Muscle of leg (tissue), 11 donors: ENCODE results near the gene TLX3. TPM values are rescaled to one million over a fixed set of nuclear protein-coding genes. Genes with fewer than 3 reads are reported as not detected.

Experiments used
- DNase-seq: peaks from one replicate; pipeline ENCODE4 v3.0.0; 2013
- H3K27ac ChIP-seq: one replicate; pipeline ENCODE4 v1.5.1; 2013; ENCODE audit warnings: mild to moderate bottlenecking, low read length, control low read depth
- H3K27me3 ChIP-seq: one replicate; pipeline ENCODE4 v1.6.1; 2013; ENCODE audit warnings: low read length; ENCODE audit not compliant: control insufficient read depth, insufficient read depth
- H3K36me3 ChIP-seq: one replicate; pipeline ENCODE4 v1.6.1; 2013; ENCODE audit warnings: low read length; ENCODE audit not compliant: control insufficient read depth, insufficient read depth
- H3K4me1 ChIP-seq: one replicate; pipeline ENCODE4 v1.6.1; 2013; ENCODE audit warnings: low read length; ENCODE audit not compliant: control insufficient read depth, insufficient read depth
- H3K4me3 ChIP-seq: one replicate; pipeline ENCODE4 v1.5.1; 2013; ENCODE audit warnings: low read length, control low read depth
- H3K9me3 ChIP-seq: replicated peaks from 2 replicates; pipeline ENCODE4 v1.6.1; 2013; ENCODE audit warnings: low read depth, low read length; ENCODE audit not compliant: control insufficient read depth
- WGBS: methylation state at CpG from one replicate; pipeline ENCODE4 v1.1.5; 2013; ENCODE audit warnings: missing lambda C conversion rate; ENCODE audit not compliant: insufficient coverage; 5-methylcytosine and 5-hydroxymethylcytosine counted together
- polyA plus RNA-seq, 8 donors: library from polyadenylated mRNA; unstranded; fragments of 120-200 nt; gene quantifications; one replicate each; pipeline versions ENCODE4 v1.2.1 to v1.2.3, GENCODE V29; 2013; ENCODE audit warnings: inconsistent platforms in 1 of 8, low replicate concordance in 1 of 8; ENCODE audit not compliant: insufficient read length in 8 of 8, insufficient read depth in 1 of 8
- total RNA-seq: library from RNA; stranded (reverse); fragments of 120-200 nt; gene quantifications from one replicate; pipeline ENCODE4 v1.2.4, GENCODE V29; 2013

TLX3 gene
- total and polyA plus RNA-seq, 9 donors, result not detected

DNA sequence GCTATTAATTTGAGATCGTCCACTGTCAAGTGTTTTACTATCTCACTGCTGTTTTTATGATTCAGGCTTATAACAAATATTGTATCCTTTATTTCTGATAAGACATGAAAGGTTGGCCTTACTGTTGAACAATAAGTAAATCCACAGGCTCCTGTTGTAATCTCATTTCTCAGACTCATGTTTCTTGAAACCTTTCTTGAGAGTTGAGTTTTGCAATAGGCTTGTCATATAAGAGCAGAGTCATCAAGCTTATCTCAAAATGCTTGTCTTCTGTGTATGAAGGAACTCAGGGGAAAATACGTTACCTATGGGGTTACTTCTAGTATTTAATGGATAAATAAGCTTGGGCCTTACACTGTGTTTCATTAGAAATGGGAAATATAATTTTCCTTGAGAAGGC, 9.2 kb upstream of the TLX3 start:
- Histone ChIP-seq H3K36me3 (peaks cover 4% of the 10 kb centered on the region), H3K27ac (no peak overlapping the region), H3K4me3 (no peak overlapping the region), H3K9me3 (no peaks in the 10 kb centered on the region), H3K27me3 (peaks cover 11% of the 10 kb centered on the region), H3K4me1 (no peaks in the 10 kb centered on the region)
- DNase-seq, result no peak
- WGBS, result no CpG with 5 or more reads among the region's 2 CpGs

DNA sequence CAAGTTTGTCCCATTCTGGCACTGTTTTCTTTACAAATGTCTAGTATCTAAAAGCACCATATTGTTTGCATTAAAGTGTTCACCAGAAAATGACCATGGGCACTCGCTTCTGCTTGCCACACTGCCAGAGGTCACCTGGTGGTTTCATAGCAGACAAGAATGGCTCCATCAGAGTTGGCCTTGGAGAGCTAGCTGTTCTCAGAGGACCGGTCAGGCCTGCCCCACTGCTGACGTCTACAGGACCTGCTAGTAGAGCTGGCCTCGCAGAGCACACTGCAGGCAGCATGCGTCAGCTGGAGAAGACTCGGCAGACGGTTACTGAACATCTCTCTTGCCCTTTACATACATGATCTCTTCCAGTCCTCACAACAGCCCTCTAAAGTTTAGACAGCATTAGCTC, 8.7 kb upstream of the TLX3 start:
- H3K36me3 ChIP-seq, result peaks cover 4% of the 10 kb centered on the region
- no peak overlapping the region for H3K27ac ChIP-seq
- H3K9me3 ChIP-seq, result no peaks in the 10 kb centered on the region
- 91% methylated on average over 7 of the region's 7 CpGs for WGBS
- peaks cover 16% of the 10 kb centered on the region for H3K27me3 ChIP-seq
- no peak overlapping the region for H3K4me3 ChIP-seq
- H3K4me1 ChIP-seq, result no peaks in the 10 kb centered on the region
- DNase-seq, result no peak

DNA sequence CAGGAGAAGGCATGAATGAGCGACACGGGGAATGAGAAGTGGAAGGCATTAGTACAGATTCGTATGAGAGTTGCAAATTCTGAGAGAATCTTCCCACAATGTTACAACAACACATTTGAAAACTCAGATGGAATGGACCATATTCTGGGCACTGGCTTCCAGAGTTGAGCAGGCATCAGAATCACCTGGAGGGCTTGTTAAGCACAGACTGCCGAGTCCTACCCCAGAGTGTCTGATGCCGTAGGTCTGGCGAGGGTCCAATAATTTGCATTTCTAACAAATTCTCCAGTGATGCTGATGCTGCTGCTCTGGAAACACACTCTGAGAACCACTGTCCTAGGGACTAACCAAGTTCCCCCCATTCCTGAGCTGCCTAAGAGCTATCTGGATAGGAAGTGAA, 2.9 kb upstream of the TLX3 start:
- Histone ChIP-seq H3K9me3 (no peaks in the 10 kb centered on the region), H3K36me3 (no peaks in the 10 kb centered on the region), H3K27me3 (peaks cover 72% of the 10 kb centered on the region), H3K27ac (no peak overlapping the region), H3K4me3 (no peak overlapping the region), H3K4me1 (peaks cover 20% of the 10 kb centered on the region)
- WGBS, result 0% methylated on average over 3 of the region's 6 CpGs
- DNase-seq, result no peak

DNA sequence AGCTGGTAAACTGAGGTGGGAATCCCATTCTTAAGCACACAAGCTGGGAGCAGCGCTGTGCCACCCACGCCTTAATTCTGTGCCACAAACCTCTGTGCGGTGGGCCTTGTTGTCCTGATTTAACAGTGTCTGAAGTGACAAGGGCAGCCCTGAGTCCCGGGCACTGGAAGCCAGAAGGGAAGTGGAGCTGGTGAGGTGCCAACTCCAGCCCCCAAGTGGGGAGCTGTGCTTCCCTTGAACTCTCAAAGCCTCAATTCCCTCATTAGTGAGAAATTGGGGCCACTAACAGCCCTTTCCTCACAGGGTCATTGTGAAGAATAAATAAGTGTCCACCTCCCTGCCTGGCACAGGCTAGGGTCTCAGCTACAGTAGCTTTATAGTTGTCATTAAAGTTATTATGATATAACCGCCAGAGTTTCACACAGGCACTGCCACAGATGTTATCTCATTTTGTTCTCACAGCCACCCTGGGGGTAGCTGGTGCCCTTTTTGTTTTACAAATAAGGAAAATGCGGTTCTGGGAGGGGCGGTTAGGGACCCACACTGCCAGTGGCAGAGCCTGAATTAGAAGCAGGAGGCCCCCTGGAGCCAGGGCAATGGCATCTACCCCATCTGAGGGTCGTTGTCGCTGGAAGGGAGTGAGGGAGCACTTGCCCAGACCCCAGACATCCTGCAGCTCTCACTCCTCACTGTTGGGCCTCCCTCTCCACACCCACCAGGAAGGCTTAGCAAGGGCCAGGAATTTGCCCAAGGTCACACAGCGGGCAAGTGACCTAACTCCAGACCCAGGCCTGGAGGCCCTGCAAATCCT, 2.1 kb upstream of the TLX3 start:
- DNase-seq, result no peak
- Histone ChIP-seq H3K4me3 (no peak overlapping the region), H3K36me3 (no peaks in the 10 kb centered on the region), H3K27me3 (peaks cover 81% of the 10 kb centered on the region), H3K4me1 (peaks cover 26% of the 10 kb centered on the region), H3K27ac (no peak overlapping the region), H3K9me3 (no peaks in the 10 kb centered on the region)
- WGBS, result 18% methylated on average over 3 of the region's 10 CpGs

DNA sequence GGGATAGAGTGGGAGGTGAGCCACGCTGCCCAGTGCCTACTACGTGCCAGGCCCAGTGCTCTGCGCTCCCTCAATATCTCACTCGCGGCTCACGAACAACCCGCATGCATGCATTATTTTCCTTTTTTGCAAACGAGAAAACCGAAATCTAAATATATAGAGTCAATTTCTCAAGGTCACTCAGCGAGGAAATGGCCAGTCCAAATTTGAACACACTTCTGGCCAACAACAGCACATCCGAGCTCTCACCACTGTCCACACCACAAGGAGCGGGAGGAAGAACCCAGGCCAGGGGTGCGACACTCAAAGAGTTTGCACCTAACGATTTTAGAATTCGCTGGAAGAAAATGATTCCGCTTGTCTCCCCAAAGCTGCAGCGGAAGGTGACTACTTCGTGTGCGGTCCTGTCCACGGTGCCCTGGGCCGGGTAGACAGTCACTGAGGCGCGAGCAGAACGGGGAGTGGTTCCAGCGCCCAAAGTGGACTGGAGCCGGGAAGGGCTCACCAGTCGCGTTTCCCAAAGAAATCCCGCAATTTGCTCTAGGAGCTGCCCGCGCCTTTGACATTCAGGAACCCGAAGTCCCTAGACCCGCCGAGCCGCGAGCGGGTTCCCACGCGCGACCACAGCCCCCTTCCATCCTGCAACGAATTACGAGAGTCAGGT, 1.1 kb upstream of the TLX3 start:
- no peaks in the 10 kb centered on the region for H3K9me3 ChIP-seq
- H3K27me3 ChIP-seq, result peaks cover 90% of the 10 kb centered on the region
- H3K4me1 ChIP-seq, result peaks cover 34% of the 10 kb centered on the region
- no peak for DNase-seq
- 11% methylated on average over 34 of the region's 42 CpGs for WGBS
- H3K27ac ChIP-seq, result no peak overlapping the region
- H3K4me3 ChIP-seq, result no peak overlapping the region
- H3K36me3 ChIP-seq, result no peaks in the 10 kb centered on the region

DNA sequence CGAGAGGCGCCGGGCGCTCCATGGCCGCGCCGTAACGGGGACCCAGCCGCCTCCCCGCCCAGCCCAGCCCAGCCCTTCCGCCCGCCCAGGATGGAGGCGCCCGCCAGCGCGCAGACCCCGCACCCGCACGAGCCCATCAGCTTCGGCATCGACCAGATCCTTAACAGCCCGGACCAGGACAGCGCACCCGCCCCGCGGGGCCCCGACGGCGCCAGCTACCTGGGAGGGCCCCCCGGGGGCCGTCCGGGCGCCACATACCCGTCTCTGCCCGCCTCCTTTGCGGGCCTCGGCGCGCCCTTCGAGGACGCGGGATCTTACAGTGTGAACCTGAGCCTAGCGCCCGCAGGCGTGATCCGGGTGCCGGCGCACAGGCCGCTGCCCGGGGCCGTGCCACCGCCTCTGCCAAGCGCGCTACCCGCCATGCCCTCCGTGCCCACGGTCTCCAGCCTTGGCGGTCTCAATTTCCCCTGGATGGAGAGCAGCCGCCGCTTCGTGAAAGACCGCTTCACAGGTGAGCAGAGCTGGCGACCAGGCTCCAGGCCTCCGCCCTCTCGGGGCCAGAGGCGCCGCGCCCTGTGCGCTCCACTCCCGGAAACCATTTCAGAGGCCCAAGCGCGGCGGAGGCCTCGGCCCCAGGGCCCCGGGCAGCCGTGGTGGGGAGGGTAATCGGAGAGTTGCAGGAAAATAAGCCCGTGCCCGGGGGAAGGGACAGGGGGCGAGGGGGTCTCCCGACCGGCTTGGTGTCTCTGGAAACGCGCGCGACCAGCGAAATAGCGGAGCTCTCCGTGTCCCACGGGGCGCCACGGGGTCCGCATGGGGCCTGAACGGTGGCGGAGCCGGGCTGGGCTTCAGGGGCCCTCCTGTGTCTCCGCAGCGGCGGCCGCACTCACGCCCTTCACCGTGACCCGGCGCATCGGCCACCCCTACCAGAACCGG, 496 bp downstream of the TLX3 start:
- no peak for DNase-seq
- Histone ChIP-seq H3K27me3 (peaks cover 99% of the 10 kb centered on the region), H3K27ac (no peak overlapping the region), H3K36me3 (no peaks in the 10 kb centered on the region), H3K4me1 (peaks cover 38% of the 10 kb centered on the region), H3K4me3 (no peak overlapping the region), H3K9me3 (no peaks in the 10 kb centered on the region)
- WGBS, result 1% methylated on average over 101 of the region's 106 CpGs

DNA sequence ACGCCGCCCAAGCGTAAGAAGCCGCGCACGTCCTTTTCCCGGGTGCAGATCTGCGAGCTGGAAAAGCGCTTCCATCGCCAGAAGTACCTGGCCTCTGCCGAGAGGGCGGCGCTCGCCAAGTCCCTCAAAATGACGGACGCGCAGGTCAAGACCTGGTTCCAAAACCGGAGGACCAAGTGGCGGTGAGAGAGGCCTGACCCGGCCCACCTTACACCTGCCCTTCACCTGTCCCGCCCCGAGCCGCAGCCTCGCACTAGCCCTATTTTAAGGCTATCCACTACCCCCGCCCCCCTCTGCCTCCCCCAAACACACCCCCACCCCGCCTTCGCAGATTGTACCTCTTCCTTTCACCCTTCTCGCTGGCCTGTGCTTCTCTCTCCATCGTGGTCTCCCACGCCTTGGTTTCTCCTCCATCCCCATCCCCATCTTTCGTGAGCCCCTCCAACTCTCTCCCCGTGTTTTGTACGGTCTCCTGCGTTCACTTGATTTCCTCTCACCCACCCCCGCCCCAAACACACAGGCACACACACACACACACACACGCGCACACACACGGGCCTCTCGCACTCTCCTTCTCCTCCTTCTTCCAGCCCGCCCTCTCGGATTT, 1.3 kb downstream of the TLX3 start:
- WGBS, result 3% methylated on average over 32 of the region's 41 CpGs
- peaks cover 46% of the 10 kb centered on the region for H3K4me1 ChIP-seq
- H3K36me3 ChIP-seq, result no peaks in the 10 kb centered on the region
- no peak for DNase-seq
- no peak overlapping the region for H3K4me3 ChIP-seq
- H3K27ac ChIP-seq, result no peak overlapping the region
- peaks cover 99% of the 10 kb centered on the region for H3K27me3 ChIP-seq
- H3K9me3 ChIP-seq, result no peaks in the 10 kb centered on the region

DNA sequence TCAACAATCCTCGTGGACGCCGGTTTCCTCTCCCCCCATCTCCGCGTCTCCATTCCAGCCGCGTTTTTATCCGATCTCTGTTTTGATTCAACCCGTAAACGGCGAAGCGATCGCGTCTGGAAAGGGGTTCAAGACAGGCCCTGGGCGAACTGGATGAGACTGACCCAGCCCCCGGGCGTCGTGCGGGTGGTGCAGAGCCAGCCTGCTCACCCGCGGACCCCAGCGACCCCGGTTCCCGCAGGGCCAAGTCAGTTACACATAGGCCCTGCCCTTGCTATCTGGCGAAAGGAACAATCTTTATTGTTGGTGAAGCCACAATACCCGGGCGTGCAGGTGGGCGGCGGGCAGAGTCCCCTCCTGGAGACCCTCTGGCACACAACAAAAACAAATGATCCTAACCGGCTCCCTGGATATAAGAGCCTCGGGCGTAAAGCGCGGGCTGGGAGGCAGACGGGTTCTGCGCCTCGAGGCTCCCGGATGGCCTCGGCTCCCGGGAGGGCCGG, 1.8 kb downstream of the TLX3 start:
- Histone ChIP-seq H3K27ac (no peak overlapping the region), H3K36me3 (no peaks in the 10 kb centered on the region), H3K9me3 (no peaks in the 10 kb centered on the region), H3K4me1 (peaks cover 51% of the 10 kb centered on the region), H3K27me3 (peaks cover 100% of the 10 kb centered on the region), H3K4me3 (no peak overlapping the region)
- DNase-seq, result no peak
- under 1% methylated on average over 36 of the region's 41 CpGs for WGBS

DNA sequence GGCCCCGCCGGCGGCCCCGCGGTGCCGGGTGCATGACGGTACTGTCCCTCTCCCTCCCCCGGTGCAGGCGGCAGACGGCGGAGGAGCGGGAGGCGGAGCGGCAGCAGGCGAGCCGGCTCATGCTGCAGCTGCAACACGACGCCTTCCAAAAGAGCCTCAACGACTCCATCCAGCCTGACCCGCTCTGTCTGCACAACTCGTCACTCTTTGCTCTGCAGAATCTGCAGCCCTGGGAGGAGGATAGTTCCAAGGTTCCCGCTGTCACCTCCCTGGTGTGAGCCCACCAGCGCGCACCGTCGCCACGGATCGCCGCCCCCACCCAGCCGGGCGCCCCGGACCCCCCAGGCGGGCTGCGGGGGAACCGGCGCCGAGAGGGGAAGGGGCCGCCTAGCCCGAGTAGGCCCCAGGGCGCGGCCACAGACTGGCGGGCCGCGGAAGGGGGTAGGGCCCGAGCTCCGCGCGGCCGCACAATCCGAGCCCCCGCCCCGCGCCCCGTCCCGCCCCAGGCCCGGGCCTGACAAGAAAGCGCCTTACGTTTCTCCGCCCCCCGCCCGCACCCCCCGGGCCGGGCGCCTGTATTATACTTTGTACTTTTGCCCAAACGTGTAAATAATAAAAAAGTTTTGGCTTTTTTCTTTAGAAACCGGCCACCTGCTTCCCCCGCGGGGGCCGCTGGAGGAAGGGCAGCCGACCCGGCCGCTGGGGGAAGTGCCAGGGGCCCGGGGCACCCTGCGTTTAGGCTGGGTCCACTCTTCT, 2.5 kb downstream of the TLX3 start:
- Histone ChIP-seq H3K4me3 (peak overlapping the region; percentile 19), H3K4me1 (peaks cover 58% of the 10 kb centered on the region), H3K36me3 (no peaks in the 10 kb centered on the region), H3K27ac (no peak overlapping the region), H3K9me3 (no peaks in the 10 kb centered on the region), H3K27me3 (peaks cover 100% of the 10 kb centered on the region)
- under 1% methylated on average over 52 of the region's 74 CpGs for WGBS
- peak; percentile 82 for DNase-seq
